IMR-90 (cell line): ENCODE measurements around the gene ITPK1. TPM values are rescaled to one million over a fixed set of nuclear protein-coding genes. Genes with fewer than 3 reads are reported as not detected.

ENCODE experiments used
- ATAC-seq: fragments of 200-7000 bp; cut with Tn5 transposase; 2 replicates; pipeline ENCODE4 v1.9.1; 2020; ENCODE audit warnings: low read depth, mild to moderate bottlenecking, moderate library complexity
- BruUV-seq: library from RNA; stranded (reverse); fragments of 400-500 nt; replicated peaks from 2 replicates; lab custom pipeline; 2021; lab: Mats Ljungman, UMichigan
- CTCF ChIA-PET: fragments of 300-600 bp; formaldehyde crosslinking; extraction: SDS; loops from one replicate; lab custom pipeline; 2021; ENCODE audit warnings: antibody characterized with exemption; lab: Yijun Ruan, JAX
- POLR2A ChIA-PET: fragments of 300-600 bp; sonication (Branson Sonifier 250); formaldehyde crosslinking; loops from one replicate; lab custom pipeline; 2022; ENCODE audit warnings: antibody characterized with exemption; ENCODE audit not compliant: unreplicated experiment; lab: Charles Lee
- DNase-seq: peaks from one replicate; pipeline ENCODE4 v3.0.0; 2013
- H2AFZ ChIP-seq: replicated peaks from 2 replicates; pipeline ENCODE3; 2013; ENCODE audit warnings: low read length, mild to moderate bottlenecking; ENCODE audit not compliant: poor library complexity
- H2AK5ac ChIP-seq: 2 replicates; pipeline ENCODE4 v1.6.1; 2013; ENCODE audit warnings: low read depth, low read length, inconsistent platforms
- H2AK9ac ChIP-seq: replicated peaks from 2 replicates; pipeline ENCODE3; 2013; ENCODE audit warnings: mild to moderate bottlenecking, low read depth, low read length, moderate library complexity; ENCODE audit not compliant: poor library complexity
- H2BK120ac ChIP-seq: 2 replicates; pipeline ENCODE4 v1.6.1; 2013; ENCODE audit warnings: low read depth, low read length, inconsistent platforms
- H2BK15ac ChIP-seq: 3 replicates; pipeline ENCODE4 v1.6.1; 2013; ENCODE audit warnings: low read depth, low read length, inconsistent platforms
- H2BK20ac ChIP-seq: 2 replicates; pipeline ENCODE4 v1.6.1; 2013; ENCODE audit warnings: low read depth, mild to moderate bottlenecking, inconsistent platforms, low read length, moderate library complexity
- H2BK5ac ChIP-seq: 2 replicates; pipeline ENCODE4 v1.6.1; 2013; ENCODE audit warnings: mild to moderate bottlenecking, low read depth, low read length, inconsistent platforms; ENCODE audit not compliant: poor library complexity, severe bottlenecking
- H3K14ac ChIP-seq: replicated peaks from 2 replicates; pipeline ENCODE4 v1.6.1; 2013; ENCODE audit warnings: low read depth, low read length, inconsistent platforms
- H3K18ac ChIP-seq: 2 replicates; pipeline ENCODE4 v1.6.1; 2013; ENCODE audit warnings: low read depth, low read length, control low read depth
- H3K23ac ChIP-seq: 2 replicates; pipeline ENCODE4 v1.6.1; 2013; ENCODE audit warnings: low read depth, low read length, inconsistent platforms
- H3K27ac ChIP-seq: 2 replicates; pipeline ENCODE4 v1.5.1; 2013; ENCODE audit warnings: mild to moderate bottlenecking, control low read depth, low read length; ENCODE audit not compliant: insufficient read depth
- H3K27me3 ChIP-seq: 2 replicates; pipeline ENCODE4 v1.6.1; 2013; ENCODE audit warnings: low read length; ENCODE audit not compliant: control insufficient read depth, insufficient read depth
- H3K36me3 ChIP-seq: 2 replicates; pipeline ENCODE4 v1.6.1; 2013; ENCODE audit warnings: low read length, mixed read lengths; ENCODE audit not compliant: control insufficient read depth, insufficient read depth
- H3K4ac ChIP-seq: 2 replicates; pipeline ENCODE4 v1.6.1; 2013; ENCODE audit warnings: low read depth, low read length, inconsistent platforms
- H3K4me1 ChIP-seq: 2 replicates; pipeline ENCODE4 v1.6.1; 2013; ENCODE audit warnings: low read length, mixed read lengths; ENCODE audit not compliant: control insufficient read depth, insufficient read depth
- H3K4me2 ChIP-seq: 2 replicates; pipeline ENCODE4 v1.6.1; 2013; ENCODE audit warnings: low read depth, mild to moderate bottlenecking, control low read depth, low read length, moderate library complexity
- H3K4me3 ChIP-seq: 2 replicates; pipeline ENCODE4 v1.5.1; 2013; ENCODE audit warnings: low read depth, mild to moderate bottlenecking, control low read depth, low read length, moderate library complexity; ENCODE audit not compliant: insufficient read depth
- H3K56ac ChIP-seq: 2 replicates; pipeline ENCODE4 v1.6.1; 2013; ENCODE audit warnings: low read length, inconsistent platforms; ENCODE audit not compliant: insufficient read depth; ENCODE audit errors: extremely low read depth
- H3K79me1 ChIP-seq, 2 experiments: 2 replicates each; pipeline ENCODE4 v1.6.1; 2013; ENCODE audit warnings: low read length in 2 of 2, inconsistent platforms in 1 of 2, low read depth in 1 of 2
- H3K9ac ChIP-seq: 2 replicates; pipeline ENCODE4 v1.6.1; 2013; ENCODE audit warnings: low read depth, low read length, control low read depth
- H3K9me1 ChIP-seq: 2 replicates; pipeline ENCODE4 v1.6.1; 2013; ENCODE audit warnings: low read length, inconsistent platforms; ENCODE audit not compliant: insufficient read depth
- H3K9me3 ChIP-seq: 2 replicates; pipeline ENCODE4 v1.6.1; 2013; ENCODE audit warnings: low read length; ENCODE audit not compliant: control insufficient read depth, insufficient read depth
- H4K20me1 ChIP-seq: 2 replicates; pipeline ENCODE4 v1.6.1; 2013; ENCODE audit warnings: low read length, inconsistent platforms; ENCODE audit not compliant: insufficient read depth
- H4K5ac ChIP-seq: 2 replicates; pipeline ENCODE4 v1.6.1; 2013; ENCODE audit warnings: mild to moderate bottlenecking, low read depth, low read length, control low read depth
- H4K8ac ChIP-seq, 2 experiments: 2 replicates each; pipeline ENCODE4 v1.6.1; 2013; ENCODE audit warnings: low read depth in 2 of 2, low read length in 2 of 2, control low read depth in 1 of 2, inconsistent platforms in 1 of 2
- H4K91ac ChIP-seq: 2 replicates; pipeline ENCODE4 v1.6.1; 2013; ENCODE audit warnings: low read depth, low read length, inconsistent platforms; ENCODE audit not compliant: insufficient read depth
- CHD1 ChIP-seq: IDR thresholded peaks from 2 replicates; pipeline ENCODE4 v1.6.1; 2012; ENCODE audit warnings: low read depth, low read length, improper control_type of control experiment
- WGBS, 2 experiments: methylation state at CpG; one replicate each; pipeline versions ENCODE4 v1.1.5 to v1.1.7; 2013; ENCODE audit warnings: missing lambda C conversion rate in 2 of 2; ENCODE audit not compliant: insufficient read length in 1 of 2; ENCODE audit errors: extremely low coverage in 2 of 2; 5-methylcytosine and 5-hydroxymethylcytosine counted together
- dilution Hi-C: fragments of 300-500 bp; cut with HindIII; formaldehyde crosslinking; loops from one replicate; pipeline ENCODE4 v1.14.3; 2018; ENCODE audit warnings: low sequenced_read_pairs; ENCODE audit not compliant: unreplicated experiment
- in situ Hi-C: fragments of 300-500 bp; cut with MboI; formaldehyde crosslinking; loops from 3 replicates; pipeline ENCODE4 v1.14.3; 2019; ENCODE audit warnings: low sequenced_read_pairs, inconsistent platforms, mixed read lengths
- intact Hi-C: fragments of 100-400 bp; cut with micrococcal nuclease; formaldehyde crosslinking; loops from 2 replicates; pipeline ENCODE4 v1.10.0; 2022
- polyA plus RNA-seq, 3 experiments: library from polyadenylated mRNA; depleted of rRNA; stranded (reverse); fragments of >200 nt; gene quantifications; 2 replicates each; pipeline ENCODE4 v1.2.3, GENCODE V29; 2012; ENCODE audit warnings: low replicate concordance in 1 of 3
- total RNA-seq: library from RNA; depleted of rRNA; stranded (reverse); fragments of >200 nt; gene quantifications from 2 replicates; pipeline ENCODE4 v1.2.3, GENCODE V29; 2012

ITPK1 gene
- total and polyA plus RNA-seq, 2 of the 4 experiments (the other 2 are of a cell fraction): 21.7 to 26.9 TPM

DNA sequence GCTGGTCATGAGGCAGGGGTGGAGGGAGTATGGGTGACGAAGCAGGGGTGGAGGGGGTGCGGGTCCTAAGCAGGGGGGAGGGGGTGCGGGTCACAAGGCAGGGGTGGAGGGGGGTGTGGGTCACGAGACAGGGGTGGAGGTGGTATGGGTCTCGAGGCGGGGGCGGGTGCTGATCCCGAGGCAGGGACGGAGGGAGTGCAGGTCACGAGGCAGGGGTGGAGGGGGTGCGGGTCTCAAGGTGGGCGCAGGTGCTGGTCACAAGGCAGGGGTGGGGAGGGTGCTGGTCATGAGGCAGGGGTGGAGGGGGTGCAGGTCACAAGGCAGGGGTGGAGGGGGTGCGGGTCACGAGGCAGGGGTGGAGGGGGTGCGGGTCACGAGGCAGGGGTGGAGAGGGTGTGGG, 56.5 kb downstream of the ITPK1 start:
- no peak for DNase-seq
- Histone ChIP-seq H2BK15ac (no peak overlapping the region), H2AK5ac (no peak overlapping the region), H3K18ac (no peak overlapping the region), H2BK120ac (no peak overlapping the region), H3K9ac (no peak overlapping the region), H3K56ac (no peak overlapping the region), H3K4ac (no peak overlapping the region), H2AFZ (no peak overlapping the region), H2AK9ac (no peak overlapping the region), H3K79me1 (no peaks in the 10 kb centered on the region), H3K27me3 (peaks cover 3% of the 10 kb centered on the region; the same call in 1 of the 2 replicates), H2BK5ac (no peak overlapping the region), H3K23ac (no peak overlapping the region), H4K91ac (no peak overlapping the region), H3K4me2 (no peak overlapping the region), H3K27ac (no peak overlapping the region), H3K9me3 (no peaks in the 10 kb centered on the region), H3K14ac (no peak overlapping the region), H4K5ac (no peak overlapping the region), H2BK20ac (no peak overlapping the region), H3K4me1 (peaks cover 13% of the 10 kb centered on the region; the same call in 1 of the 2 replicates), H3K4me3 (no peak overlapping the region), H3K9me1 (no peaks in the 10 kb centered on the region; the same call in 1 of the 2 replicates), H4K20me1 (peaks cover 14% of the 10 kb centered on the region), H3K36me3 (no peaks in the 10 kb centered on the region), H4K8ac (no peak overlapping the region)
- no TSS peak for BruUV-seq
- intact Hi-C loops: no loop called here
- no peak for ATAC-seq
- in situ Hi-C loops: no loop called here
- 100% methylated on average over 4 of the region's 16 CpGs; no CpG with 5 or more reads in 1 of the 2 experiments for WGBS, 2 experiments
- no peak for TF ChIP-seq CHD1
- dilution Hi-C loops: no loop called here
- POLR2A ChIA-PET: no interaction called here
- CTCF ChIA-PET: no interaction called here
